GM12878 (cell line): ENCODE measurements around the gene APLP2.

Experiments used
- POLR2A ChIP-seq: IDR thresholded peaks from 2 replicates; pipeline ENCODE4 v1.6.1; 2011; ENCODE audit warnings: low read depth, mild to moderate bottlenecking, low read length
- TCF3 ChIP-seq: IDR thresholded peaks from 2 replicates; pipeline ENCODE4 v1.6.1; 2012; ENCODE audit warnings: low read depth, mild to moderate bottlenecking, low read length, borderline replicate concordance; ENCODE audit not compliant: insufficient read depth

DNA sequence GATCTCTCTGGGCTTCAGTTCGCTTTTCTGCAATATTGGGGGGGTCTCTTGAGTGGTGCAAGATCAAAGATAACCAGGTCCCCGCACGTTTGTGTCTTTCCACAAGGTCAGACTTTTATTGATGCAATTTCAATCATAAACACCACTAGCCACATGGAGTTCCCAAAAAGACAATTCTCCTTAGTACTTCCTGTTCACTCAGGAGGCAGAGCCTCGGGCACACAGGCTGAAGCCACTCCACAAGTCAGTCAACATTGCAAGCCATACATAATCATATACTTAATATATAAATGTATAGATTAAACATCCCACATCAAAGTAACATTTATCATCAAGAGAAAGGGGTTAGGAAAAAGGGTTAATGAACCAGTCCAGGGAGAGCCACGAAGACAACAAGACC is 101.8 kb downstream of the APLP2 start:
- TF ChIP-seq TCF3 = no peak
- TF ChIP-seq POLR2A = no peak
